Stimulated activated CD4-positive, alpha-beta T cell treated with anti-CD3 and anti-CD28 coated beads, Interleukin-2, amount 100 ng/mL, for 4 hours (primary cell): ENCODE measurements around the gene CHST3.
A peak's percentile ranks its signal among the peaks of the same experiment; 100 is the strongest.
"Not testable (repeated sequence)": the region's sequence is repeated elsewhere in the genome, so short reads cannot be mapped to it uniquely, and the experiment has no call there.

Experiments used
- DNase-seq: peaks from one replicate; pipeline ENCODE4 v3.0.0-alpha.2; 2020; ENCODE audit warnings: low read depth

Gene CHST3

DNA sequence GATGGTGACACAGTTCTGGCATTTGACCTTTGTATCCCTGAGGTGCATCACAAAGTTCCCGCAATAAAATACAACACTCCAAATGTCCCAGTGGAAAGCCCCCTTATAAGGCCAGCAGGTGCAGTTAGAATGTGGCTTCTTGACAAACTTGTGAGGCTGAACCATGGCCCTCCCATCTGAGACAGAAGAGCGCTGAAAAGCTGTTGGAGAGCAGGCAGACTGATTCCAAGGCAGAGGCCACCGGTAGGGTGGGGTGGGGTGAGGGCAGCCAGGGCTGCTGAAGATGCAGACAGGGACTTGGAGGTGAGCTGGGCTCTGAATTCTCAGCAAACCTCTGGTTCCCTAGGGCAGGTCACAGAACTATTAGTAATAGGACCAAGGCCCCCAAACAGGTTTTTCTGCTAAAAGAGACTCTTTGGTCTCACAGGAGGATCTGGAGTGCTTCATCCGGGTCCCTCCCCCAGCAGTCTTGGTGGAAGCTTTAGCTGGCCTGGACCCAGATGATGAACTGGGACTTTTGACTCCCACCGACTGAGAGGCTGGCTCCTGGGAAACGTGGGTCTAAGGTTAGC lies 15.6 kb upstream of the CHST3 start:
- no peak for DNase-seq

DNA sequence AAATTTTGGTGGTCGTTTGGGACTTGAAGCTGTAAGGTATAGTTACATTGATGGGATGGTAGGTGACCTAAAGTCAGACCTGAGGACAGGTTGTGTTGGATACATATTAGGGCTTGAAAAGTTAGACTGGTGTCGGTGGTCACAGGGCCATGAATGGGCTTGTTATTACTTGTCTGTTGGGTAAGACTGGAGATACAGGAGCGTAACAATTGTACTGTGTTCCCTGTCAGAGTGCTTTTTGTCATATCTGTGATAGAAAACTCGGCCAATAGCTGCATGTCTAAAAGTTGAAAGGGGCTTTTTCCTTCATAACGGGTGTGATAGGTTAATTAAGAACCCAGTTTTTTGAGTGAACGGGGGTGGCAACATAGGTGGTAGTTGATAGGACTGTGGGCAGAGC lies 13.5 kb upstream of the CHST3 start:
- DNase-seq, result no peak

DNA sequence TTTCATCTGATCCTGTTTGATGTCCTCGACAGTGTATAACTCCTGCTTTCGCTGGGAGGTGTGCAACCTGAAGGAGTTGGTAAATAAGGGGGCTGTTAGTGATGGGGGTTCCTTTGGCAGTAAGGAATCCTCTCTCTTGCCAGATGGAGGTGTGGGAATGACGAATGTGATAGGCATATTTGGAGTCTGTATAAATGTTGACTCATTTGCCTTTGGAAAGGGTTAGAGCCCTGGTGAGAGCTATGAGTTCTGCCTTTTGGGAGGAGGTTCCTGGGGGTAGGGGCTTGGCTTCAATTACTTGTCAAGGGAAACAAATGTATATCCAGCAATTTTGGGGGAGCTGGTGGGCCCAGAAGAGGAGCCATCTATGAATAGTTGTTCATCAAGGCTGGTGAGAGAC lies 11.4 kb upstream of the CHST3 start:
- no peak for DNase-seq

DNA sequence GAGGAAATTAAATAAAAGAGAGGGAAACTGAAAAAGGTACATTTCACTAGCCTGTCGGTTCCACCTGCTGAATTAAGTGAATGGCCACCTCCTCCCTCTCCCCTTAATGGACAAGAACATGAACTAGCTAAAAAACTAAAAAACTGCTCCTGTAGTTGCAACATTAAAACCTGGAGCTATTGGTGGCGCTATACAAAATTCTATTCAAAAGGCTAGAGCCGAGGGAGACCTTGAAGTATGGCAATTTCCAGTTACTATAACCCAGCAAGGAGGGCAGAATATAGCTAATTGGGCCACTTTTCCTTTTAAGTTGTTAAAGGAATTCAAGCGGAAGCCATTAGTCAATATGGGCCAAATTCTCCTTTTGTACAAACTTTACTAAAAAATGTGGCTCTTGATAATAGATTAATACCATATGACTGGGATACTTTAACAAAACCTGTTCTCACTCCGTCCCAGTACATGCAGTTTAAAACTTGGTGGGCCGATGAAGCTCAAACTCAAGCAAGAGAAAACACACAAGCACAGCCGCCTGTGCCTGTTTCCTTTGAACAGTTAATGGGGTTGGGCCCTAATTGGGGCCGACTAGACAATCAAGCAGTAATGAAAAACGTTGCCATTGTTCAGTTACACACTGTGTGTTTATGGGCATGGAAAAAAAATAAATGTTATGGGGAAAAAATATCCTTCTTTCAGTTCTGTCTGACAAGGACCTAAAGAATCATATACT lies 6.5 kb upstream of the CHST3 start:
- DNase-seq, result no peak

DNA sequence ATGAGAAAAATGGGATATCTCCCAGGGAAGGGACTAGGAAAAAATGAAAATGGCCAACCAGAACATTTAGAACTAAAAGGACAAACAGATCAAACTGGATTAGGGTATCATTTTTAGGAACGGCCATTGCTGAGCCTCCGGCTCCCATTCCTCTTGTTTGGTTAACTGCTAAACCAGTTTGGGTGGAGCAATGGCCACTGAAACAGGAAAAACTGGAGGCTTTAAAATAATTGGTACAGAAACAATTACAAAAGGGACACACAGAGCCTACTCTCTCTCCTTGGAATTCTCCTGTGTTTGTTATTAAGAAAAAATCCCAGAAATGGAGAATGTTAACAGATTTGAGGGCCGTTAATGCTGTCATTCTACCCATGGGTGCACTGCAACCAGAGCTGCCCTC lies 4.7 kb upstream of the CHST3 start:
- DNase-seq, result no peak

DNA sequence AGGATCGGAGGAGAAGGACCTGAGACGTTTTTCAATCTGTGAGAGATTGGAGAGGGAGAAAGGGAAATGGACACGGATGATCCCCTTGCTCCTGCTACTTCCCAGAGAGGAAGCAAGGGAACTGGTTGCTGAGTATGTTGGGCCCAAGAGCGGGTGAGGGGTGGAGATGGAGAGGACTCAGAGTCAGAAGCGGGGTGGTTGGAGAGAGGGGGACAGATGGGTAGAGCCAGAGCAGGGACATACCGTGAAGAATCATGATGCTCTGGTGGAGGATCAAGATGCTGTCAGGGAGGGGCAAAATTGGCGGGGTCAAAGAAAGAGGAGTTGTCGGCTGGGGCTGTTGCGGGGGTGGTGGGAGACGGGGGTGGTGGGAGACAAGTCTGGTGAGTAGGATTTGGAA lies 2.4 kb upstream of the CHST3 start:
- DNase-seq, result no peak

DNA sequence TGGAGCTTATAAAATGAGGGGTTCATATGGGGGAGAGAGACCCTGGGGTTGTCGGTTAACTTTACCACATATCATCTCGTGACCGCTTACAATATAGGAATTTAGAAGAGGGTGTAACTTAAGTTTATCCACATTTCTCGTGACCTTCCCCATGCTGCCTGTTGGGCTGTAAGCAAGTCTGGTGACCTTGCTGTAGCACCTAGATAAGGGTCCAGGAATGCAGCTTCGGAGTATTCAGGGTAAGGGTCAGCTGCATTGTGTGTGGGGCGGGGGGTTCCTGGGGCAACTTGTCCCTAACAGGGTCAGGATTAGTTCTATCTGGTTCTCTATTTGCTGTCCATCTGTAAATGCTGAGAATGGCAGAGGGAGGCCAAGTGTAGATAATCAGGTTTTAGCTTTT lies 1.3 kb upstream of the CHST3 start:
- DNase-seq, result no peak

DNA sequence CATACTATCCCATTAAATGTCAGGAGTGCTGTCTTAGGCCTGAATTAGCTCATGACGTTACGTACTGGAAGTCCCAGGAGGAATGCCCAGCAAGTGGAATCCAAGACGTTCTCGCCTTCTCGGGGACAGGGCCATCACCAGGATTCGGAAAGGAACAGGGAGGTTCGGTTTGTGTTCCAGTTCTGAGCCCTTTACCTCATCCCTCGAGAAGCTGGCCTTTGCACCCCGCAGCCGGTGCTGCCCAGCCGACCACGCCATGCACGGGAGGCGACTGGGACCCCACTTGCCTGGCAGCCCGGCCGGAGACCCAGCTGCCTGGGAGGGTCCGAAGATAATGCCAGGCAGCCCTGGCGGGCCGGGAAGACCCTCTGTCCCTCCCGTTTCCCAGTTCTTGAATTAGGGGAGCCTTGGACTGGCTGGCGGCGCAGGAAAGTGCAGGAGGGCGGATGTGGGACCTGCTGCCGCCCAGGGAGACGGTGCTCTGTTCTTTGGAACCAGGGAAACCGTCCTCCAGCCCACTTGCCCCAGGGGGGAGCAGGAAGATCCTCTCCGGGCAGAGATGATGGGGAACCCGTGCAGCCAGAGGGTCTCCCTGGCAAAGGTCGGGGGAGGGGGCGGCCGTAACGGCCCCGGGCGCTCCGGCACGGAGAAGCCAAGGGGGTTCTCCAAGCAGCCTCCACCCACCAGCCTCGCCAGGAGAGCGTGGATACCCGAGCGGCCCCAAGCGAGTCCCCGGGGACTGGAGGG lies 671 bp upstream of the CHST3 start:
- no peak for DNase-seq

DNA sequence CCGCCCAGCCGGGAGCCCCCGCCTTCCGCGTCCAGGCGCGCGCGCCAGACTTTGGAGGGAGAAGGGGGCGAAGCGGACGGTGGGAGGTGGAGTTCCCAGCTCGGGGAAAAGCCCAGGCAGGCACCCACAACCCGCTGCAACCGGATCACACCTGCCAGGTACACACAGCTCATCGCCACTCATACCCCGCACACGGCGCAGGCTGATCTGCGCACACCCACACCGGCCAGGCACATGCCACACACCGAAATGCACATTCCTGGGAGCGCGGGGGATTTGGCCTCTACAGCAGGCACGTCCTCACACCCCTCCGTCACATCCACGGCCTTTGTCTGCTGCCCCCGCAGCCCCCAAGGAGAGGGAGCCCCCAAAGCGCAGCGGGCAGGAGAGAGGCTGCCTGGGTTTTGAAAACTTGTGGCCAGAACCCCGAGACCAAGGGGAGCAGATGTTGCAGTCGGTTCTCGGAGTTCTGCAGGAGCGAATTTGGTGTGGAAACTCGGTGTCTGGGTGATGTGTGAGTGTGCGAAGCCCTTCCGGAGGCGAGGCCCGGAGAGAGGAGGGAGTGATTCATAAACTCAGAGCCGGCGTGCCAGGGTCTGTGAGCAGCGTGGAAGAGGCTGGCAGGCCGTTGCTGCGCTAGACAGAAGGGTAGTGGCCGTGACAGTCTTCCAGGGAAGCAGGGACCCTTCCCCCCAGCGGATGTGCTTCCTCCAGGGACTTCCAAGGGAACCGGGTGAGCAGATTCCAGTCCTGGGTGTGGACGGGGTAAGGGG lies 734 bp downstream of the CHST3 start:
- DNase-seq, result peak; percentile 54

DNA sequence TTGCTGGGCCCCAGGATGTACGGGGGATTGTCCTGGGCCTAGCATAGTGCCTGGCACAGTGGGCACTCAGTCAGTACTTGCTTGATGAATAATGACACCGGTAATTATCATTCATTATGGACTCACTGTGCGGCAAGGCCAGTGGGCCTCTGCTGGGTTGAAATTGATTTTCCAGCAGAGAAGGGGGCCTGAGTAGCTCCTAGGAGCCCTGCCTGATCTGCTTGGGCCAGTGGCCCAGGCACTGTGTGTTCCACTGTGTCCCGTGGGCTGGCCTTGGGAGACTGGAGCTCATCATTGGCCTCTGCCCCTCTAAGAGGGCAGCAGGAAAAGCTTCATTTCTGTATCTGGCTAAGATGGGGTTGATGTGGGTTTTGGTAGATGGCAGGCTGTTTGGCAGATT lies 1.4 kb downstream of the CHST3 start:
- no peak for DNase-seq

DNA sequence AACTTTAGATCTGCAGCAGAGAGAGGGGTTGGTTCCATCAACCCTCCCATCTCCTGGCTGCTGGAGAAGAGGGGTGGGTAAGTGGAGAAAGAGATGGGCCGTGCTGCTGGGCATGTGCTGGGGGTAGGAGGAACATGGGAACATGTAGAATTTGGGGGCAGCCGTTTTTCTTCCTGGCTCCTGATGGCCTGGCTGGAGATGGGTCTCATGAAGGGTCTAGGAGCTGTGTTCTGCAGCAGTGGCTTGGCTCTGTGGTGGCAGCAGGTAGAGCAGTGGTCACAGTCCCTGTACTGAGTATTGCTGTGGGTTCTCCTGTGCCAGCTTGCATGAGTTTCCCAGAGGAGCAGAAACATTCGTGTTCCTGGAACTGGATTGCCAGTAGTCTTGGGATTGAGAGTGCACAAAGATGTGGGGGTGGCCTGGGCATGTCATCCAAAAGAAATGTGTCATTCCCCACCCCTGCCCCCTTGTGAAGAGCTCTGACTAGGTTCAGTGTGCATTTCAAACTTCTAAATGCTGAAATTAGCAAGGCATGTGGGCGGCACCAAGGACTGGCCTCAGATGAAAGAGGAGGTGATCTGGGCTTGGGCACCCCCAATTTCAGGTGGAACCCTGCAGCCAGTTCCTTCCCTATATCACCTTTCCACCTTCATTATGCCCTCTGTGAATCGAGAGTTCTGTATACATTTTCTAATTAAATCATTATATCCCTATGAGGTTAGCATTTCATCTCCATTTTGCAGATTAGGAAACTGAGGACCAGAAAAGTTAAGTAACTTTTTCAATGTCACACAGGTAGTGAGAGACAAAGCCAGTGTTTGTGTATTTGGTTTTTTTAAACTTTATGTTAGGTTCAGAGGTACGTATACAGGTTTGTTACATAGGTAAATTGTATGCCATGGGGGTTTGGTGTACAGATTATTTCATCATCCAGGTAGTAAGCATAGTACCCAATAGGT lies 2.1 kb downstream of the CHST3 start:
- no peak for DNase-seq

DNA sequence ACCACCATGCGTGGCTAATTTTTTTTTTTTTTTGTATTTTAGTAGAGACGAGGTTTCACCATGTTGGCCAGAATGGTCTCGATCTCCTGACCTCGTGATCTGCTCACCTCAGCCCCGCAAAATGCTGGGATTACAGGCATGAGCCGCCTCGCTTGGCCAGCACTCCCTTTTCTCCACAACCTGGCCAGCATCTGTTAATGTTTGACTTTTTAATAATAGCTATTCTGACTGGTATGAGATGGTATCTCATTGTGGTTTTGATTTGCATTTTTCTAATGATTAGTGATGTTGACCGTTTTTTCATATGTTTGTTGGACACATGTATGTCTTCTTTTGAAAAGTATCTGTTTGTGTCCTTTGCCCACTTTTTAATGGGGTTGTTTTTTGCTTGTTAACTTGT lies 3.8 kb downstream of the CHST3 start:
- DNase-seq, result not testable (repeated sequence)

DNA sequence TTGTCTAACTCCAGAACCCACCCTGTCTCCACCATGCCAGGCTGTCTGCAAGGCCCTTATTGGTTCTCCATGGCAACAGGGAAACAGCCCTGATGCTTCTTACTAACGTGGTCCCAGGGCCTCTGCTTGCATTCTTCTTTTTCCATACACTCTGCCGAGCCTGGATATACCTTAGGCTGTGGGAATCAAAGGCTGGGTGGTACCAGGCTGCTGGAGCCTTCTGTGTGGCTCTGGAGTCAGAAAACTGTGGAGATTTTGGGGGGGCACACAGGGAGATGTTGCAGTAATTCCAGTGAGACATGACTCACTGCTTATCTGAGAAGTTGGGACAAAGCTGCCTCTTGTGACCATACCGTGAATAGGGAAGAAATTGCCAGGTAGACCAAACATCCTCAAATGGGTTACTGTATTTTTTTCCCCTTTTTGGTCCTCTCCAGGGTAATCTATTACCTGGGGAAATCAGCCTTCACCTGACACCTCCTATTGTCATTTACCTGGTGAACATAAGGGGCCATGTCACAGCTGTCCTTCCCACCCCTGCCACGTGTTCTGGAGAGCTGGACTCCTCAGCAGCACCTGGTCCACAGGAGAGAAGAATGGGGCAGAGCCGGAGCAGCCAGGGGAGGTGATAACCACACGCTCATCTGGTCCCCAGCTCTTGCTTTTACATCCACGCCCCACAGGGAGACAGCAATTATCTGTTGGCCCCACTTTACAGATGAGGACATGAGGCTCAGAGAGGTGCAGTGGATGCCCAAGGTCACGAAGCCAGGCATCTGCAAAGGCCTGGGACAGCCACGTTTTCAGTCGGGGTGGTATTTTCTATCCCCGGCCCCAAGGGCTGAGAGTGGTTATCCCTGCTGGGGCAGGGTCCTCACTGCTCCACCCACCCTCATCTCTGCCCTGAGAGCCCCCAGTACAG lies 4.6 kb downstream of the CHST3 start:
- no peak for DNase-seq

DNA sequence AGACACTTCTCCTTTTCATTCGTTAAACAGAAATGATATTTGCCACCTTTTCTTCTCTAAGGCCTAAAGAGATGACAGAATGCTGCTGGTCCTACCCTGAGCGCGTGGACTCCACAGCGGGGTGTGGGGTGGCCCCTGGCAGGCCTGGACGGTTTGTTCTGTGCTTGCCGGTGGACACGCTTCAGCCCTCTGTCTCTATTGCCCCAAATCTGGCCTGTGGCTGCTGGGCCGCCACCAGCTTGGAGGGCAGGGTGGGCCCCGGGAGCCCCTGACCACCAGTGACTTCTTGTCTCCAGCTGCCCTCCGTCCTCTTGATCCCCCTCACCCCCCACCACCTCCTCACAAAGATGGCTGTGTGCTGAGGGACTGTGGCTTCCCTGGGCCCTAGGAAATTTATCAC lies 5.7 kb downstream of the CHST3 start:
- no peak for DNase-seq

DNA sequence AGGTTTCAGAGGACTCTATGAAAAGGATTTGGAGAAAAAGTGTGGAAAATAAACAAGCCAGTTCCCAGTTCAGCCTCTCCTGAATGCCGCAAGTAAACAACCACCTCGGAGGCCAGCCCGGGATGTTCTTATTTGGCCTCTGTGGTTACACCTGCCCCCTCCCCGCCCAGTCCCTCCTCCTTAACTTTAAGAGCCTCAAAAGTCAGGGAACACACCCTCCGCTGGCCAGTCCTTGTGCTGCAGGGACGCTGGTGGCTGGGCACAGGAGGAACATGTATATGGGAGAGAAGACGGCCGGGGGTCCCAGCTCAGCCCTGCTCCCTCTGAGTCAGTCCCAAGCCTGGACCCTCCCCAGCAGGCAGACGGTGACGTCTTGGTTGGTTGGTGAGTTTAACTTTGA lies 6.1 kb downstream of the CHST3 start:
- DNase-seq, result no peak

DNA sequence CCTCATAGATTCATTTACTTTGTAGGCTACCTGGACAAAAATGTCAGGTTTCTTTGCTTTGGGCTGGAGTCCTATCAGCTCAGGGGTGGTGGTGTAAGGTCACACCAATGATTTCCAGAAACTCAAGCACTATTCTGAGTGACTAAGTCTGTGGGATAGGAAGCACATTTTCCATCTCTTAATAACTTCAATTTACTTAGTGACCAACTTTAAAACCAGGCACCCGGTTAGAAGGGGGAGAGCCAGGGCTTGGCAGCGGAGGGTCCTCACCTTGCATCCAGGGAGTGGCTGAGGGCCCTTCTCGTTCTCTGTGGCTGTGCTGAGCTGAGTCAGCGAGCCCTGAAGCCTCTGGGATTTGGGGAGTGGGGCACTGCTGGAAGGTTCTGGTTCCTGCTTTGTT lies 6.7 kb downstream of the CHST3 start:
- DNase-seq, result no peak

DNA sequence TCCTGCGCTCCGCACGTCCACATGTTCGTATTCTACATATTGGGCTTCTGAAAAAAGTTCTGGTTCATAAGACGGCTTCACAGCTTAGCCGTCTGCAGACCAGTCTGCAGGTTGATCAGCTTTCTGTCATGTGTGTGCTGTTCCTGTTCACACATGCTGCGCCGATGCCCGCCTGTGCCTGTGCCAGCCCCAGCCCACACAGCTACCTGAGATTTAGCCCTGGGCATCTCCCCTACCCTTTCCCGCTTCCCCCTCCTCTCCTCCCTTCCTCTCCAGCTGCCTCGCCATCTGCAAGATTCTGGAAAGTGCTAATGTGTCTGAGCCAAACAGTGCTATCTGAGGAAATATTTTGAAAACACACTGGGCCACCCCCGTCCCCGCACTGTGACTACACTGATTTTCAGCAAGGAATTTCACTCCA lies 7.1 kb downstream of the CHST3 start:
- DNase-seq, result no peak

DNA sequence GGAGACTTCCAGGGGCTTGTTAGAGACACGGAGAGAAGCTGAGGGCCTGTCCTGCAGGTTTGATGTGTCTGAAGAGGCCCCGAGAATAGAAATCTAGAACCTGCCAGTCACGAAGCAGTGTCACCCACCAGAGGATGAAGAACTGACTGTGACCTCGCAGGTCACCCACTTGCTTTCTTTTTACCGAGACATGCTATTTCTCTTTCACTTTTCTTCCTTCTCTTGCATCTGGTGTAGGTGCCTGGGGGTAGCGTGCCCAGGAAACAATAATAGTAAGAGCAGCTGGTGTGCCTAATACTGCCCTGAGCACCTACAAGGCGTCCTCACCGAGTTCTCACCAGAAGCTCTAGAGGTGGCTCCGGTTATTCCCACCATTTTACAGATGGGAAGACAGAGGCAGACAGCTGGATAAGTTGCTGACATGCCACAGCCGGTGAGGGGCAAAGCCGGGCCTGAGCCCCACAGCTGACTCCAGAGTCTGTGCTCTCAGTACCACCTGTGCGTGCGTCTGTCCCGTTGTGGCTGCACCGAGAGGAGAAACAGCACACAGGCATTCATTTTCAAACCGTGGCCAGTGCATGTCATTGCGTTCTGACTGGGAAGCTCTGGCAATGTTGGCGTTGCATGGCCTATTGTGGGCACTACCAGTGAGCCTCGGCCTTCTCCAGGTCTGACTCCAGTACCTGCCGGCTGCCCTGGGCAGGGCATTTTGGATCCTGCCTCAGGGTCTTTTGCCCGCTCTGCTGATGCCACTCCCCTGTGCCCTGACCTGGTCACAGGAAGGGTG lies 7.8 kb downstream of the CHST3 start:
- DNase-seq, result no peak
